Measurements from ENCODE around the gene PDCD6IP. TPM values are rescaled to one million over a fixed set of nuclear protein-coding genes. Genes with fewer than 3 reads are reported as not detected.
A peak's percentile ranks its signal among the peaks of the same experiment; 100 is the strongest.
"Not testable (repeated sequence)": the region's sequence is repeated elsewhere in the genome, so short reads cannot be mapped to it uniquely, and the experiment has no call there.

The PDCD6IP gene
- polyA plus RNA-seq, 1 donor: 109 TPM

- no peak for DNase-seq (ENCODE audit: low read depth)
Observed at GRCh38 chr3:33848624-33849347, 50.4 kb downstream of the PDCD6IP start.

GRCh38 chr3:33850599-33850998, 52.2 kb downstream of the PDCD6IP start:
- not testable (repeated sequence) for DNase-seq (ENCODE audit: low read depth)

DNA sequence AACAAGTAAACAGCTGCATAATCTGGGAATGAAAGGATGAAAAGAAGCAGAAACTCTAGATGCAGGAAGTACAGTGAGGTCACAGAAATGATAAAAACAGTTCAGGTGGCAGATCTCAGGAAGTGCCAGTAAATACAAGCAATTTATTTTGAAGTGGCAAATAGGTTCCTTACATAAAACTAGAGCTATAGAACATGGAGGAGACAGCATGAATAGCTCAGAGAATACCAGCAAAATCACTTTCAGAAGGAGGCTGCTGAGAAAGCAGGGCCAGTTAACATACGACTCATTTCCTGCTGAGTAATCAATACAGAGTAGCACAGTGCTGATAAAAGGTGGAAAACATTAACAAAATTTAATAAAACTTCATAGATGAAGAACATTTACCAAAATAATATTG, 57.0 kb downstream of the PDCD6IP start:
- not testable (repeated sequence) for DNase-seq (ENCODE audit: low read depth)

DNA sequence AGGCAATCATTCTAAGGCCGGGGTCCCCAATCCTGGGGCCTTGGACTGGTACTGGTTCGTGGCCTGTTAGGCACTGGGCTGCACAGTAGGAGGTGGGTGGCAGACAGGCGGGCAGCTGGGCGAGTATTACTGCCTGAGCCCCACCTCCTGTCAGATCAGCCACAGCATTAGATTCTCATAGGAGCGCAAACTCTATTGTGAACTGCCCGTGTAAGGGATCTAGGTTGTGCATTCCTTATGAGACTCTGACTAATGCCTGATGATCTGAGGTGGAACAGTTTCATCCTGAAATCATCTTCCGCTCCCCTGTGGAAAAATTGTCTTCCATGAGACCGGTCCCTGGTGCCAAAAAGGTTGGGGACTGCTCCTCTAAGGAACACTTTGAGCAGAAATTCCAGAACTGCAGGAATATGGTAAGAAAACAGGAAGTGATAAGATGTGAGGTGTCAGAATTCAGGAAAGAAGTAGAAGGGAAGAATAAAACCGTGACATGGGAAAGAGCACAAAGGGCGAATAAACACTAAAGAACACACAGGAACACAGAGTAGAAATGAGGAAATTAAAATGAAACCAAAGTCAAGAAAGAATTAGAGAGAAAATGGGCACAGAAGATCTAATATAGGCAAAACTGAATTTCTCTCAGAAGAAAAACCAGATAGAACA, 57.6 kb downstream of the PDCD6IP start:
- DNase-seq (ENCODE audit: low read depth): no peak

DNA sequence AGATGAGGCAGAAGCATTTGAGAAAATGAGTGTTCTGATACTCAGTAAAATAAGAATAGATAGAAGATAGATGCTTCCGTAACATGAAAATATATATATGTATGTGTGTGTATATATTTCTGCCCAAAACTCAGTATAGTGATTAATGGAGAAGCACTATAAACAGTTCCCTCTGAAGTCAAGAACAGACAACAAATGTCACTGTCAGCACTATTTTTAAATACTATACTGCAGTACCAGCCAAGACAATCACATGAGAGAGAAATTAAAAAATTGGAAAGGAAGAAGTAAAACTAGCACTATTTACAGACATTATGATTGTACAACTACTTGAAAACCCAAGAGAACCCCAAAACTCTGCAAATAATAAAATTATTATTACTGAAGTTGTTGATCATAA, 59.3 kb downstream of the PDCD6IP start:
- DNase-seq (ENCODE audit: low read depth): not testable (repeated sequence)

DNA sequence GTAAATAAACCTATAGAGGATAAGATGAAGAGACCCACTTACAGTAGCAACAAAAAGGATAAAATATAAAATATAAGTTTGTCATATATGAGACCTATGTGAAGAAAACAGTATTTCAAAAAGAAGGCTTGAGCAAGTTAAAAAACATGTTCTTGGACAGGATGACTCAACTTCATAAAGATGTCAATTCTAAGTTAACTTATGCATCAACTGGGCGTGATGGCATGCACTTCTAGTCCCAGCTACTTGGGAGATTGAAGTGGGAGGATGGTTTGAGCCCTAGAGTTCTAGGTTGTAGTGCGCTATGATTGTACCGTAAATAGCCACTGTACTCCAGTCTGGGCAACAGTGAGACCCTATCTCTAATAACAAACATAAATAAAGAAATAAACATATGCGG, 59.7 kb downstream of the PDCD6IP start:
- DNase-seq (ENCODE audit: low read depth): no peak

DNA sequence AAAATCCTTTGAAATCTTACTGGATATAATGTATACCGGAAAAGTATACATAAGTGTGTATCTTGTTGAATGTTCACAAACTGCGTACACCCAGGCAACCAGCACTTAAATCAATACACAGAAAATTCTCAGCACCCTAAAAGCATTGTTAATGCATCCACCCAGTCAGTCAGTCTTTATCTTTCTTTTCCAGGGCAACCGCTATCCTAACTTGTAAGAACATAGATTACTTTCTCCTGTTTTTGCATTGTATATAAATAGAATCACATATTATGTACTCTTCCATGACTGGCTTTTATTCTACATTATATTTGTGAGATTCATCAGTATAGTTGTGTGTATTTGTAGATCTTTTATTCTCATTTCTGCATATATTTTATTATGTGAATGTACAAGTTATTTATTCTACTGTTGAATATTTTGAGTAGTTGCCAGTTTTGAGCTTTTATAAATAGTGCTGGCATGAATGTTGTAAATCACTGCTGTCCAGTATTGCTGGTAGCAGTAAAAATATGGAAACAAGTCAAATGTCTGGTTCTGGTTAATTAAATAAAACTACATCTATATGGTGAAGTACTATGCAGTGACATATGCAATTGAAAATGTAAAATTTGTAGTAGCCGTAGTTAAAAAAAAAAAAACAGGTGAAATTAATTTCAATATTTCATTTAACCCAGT, 62.1 kb downstream of the PDCD6IP start:
- DNase-seq (ENCODE audit: low read depth): no peak

DNA sequence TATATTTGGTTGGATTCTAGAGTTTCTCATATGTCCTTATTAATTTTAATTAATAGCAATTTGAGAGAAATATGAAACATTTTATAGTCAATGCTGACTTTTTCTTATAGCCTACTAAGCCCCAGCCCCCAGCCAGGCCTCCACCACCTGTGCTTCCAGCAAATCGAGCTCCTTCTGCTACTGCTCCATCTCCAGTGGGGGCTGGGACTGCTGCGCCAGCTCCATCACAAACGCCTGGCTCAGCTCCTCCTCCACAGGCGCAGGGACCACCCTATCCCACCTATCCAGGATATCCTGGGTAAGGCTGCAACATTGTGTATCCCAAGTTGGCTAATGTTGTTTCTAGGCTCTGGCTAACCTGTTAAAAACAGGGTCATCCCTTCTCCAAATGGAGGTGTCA, 66.7 kb downstream of the PDCD6IP start:
- DNase-seq (ENCODE audit: low read depth): no peak

- DNase-seq (ENCODE audit: low read depth): no peak
Observed at GRCh38 chr3:33868309-33868708, 69.9 kb downstream of the PDCD6IP start.

DNA sequence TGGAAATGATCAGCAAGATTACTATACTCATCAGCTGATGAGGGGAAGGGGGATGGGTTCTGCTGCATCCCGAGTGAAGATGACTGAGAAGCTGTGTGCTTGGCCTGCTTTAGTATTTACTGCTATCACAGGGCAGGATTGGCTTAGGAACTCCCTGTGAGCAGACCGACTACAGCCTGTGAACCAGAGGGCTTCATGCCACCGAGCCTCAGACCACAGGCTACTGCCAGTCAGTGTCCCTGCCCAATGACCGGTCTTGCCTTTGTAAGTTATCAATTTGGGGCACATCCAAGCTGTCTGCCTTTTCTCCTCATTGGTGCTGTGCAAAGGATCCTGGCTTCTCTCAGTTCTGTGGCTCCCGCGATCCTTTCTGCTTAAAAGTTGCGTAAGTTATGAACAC, 71.5 kb downstream of the PDCD6IP start:
- DNase-seq (ENCODE audit: low read depth): no peak

GRCh38 chr3:33874815-33875214, 76.4 kb downstream of the PDCD6IP start:
- DNase-seq (ENCODE audit: low read depth): no peak

DNA sequence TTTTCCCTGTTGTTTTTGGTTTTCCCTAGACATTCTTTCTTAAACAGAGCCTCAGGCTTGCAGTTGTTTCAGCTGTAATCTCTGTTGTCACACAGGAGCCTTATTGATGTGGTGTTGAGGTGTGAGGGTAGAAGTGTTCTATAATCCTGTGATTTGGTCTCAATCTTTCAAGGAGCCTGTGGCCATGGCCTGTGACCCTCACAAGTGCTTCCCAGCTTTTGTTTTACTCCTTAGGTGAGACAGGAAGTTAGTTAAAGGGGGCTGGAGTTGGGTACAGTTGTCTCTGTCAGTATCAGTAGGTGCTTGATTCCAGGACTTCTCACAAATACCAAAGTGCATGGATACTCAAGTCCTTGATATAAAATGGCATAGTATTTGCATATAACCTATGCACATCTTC, 77.2 kb downstream of the PDCD6IP start:
- no peak for DNase-seq (ENCODE audit: low read depth)

DNA sequence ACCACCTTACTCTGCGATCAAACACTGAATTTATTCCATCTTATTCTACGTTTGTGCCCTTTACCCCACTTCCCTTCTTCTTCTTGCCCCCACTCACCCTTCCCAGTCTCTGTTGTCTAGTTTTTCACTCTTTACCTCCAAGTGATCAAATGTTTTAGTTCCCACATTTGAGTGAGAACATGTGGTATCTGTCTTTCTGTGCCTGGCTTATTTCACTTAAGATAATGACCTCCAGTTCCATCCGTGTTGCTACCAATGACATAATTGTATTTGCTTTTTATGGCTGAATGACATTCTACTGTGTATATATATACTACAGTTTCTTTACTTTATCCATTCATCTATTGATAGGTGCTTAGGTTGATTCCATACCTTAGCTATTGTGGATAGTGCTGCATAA, 78.8 kb downstream of the PDCD6IP start:
- DNase-seq (ENCODE audit: low read depth): no peak

DNA sequence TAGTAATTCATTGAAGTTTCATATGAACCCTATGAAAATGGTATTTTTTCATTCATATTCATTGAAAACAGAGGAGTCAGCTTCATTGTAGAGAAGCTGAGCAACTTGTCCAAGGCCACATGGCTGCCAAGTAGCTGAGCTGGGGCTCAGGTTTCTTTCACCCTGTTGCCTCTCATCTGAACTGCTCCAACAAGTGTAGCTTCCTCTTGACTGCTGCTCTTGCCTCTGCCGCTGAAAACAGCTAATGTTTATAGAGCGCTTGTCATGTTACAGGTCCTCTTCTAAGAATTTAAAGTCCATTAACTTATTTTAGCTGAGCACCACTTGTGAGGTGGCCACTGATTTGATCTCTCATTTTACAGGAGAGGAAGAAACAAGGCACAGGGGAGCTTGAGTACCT, 81.1 kb downstream of the PDCD6IP start:
- no peak for DNase-seq (ENCODE audit: low read depth)

- no peak for DNase-seq (ENCODE audit: low read depth)
Observed at GRCh38 chr3:33881156-33882064, 83.0 kb downstream of the PDCD6IP start.

DNA sequence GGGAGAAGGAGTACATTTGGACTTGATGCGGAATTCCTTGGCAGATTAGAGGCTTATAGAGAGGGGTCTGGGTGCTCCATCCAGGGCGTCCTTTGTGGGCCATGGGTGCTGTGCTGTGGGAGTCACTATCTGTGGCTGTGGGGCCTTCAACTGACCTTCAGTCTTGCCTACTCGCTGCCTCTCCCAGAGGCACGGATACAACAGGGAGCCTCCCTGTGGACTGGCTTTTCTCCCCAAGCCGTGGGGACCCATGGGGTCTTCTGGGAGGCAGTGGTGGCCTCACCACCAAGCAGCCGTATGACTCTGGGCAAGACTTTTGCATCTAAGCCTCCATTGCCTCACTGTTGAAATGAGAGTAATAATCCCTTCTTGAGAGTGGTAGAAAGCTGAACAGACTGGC, 83.9 kb downstream of the PDCD6IP start:
- DNase-seq (ENCODE audit: low read depth): no peak

- DNase-seq (ENCODE audit: low read depth): peak; percentile 28
Observed at GRCh38 chr3:33883538-33883950, 85.1 kb downstream of the PDCD6IP start.

DNA sequence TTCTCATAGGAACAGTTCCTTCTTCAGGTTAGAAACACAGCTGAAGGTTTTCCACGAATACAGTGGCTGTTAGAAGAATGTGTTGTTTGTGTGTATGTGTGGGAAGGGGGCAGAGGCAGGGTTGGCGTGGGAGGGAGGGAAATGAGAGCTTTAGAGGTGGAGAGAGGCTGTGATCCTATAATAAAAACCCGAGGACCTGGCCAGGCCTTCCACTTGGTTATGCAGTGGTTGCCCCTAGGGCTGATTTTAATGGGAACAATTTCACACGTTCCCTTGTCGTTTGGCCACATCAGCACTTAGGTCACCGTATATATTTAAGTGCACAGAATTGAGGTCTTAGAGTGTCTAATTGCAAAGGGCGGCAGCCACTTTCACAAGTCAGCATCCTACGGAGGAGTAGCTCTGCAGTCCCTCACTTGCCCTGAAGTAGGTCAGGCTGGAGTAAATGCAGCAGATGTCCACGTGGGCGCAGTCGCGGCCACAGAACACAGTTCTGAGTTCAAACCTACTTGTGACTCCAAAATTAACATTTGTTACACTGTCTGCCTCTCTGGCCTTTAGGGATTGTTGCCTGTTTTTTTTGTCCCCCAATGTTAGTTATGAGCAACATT, 85.6 kb downstream of the PDCD6IP start:
- DNase-seq (ENCODE audit: low read depth): no peak

- DNase-seq (ENCODE audit: low read depth): no peak
Observed at GRCh38 chr3:33884701-33885100, 86.3 kb downstream of the PDCD6IP start.

DNA sequence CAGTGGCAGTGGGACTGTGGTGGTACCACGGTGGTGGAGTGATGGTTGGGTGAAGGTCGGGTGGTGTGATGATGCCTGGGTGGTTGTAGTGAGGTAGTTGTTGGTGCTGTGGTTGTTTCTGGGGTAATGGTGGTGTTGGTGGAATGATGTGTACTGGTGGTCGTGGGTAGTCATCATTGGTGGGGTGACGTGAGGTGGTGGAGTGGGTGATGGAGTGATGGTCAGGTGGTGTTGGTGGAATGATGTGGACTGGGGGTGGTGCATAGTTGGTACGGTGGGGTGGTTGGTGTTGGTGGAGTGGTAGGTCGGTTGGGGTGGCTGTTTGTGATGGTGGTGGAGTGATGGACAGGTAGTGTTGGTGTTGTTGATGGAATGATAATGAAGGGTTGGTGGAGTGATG, 87.1 kb downstream of the PDCD6IP start:
- DNase-seq (ENCODE audit: low read depth): no peak

DNA sequence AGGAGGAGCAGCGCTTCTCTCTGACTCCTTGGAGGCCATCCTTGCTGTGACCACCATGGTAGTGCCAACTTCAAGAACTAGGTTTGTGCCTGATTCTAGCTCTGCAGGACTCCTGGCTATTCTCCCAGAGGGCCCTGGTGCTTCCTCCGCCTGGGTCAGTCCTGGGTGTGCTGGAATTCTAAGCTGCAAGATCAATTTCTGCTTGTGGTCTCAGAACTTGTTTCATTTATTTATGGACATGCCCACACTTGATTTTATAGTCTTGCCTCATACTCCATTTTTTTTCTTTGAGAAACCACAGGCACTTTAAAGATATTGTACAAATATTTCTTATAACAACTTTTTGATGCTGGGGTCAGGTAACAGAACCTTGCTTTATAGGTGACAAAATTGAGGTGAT, 87.6 kb downstream of the PDCD6IP start:
- DNase-seq (ENCODE audit: low read depth): no peak

Data from forelimb muscle (tissue), 1 donor.